ENCODE data around the gene KCTD11. TPM values are rescaled to one million over a fixed set of nuclear protein-coding genes. Genes with fewer than 3 reads are reported as not detected.
"Not testable (repeated sequence)": the region's sequence is repeated elsewhere in the genome, so short reads cannot be mapped to it uniquely, and the experiment has no call there.

Gene KCTD11
- total RNA-seq, 1 donor from 2014 or later, result 5.3 TPM

DNA sequence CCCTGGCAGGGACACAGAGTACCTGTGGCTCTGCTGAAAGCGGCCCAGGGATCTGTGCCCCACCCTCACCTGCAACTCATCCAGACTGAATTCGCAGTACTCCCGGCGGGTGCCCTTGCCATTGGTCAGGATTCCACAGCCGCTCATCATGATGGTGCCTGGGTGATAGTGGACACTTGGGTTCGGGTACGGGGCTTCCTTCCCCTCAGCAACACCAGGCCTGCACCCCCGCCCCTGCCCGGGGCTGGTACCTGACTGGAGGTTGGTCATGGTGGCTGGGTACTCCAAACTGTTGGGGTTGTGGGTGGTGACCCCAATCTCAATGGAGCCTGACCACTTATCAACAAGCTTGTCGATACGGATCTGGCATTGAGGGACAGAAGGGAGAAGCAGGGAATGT is 25.8 kb upstream of the KCTD11 start:
- peaks cover 28% of the 10 kb centered on the region for H3K4me1 Mint-ChIP-seq (ENCODE audit: low read depth)
- H3K27me3 Mint-ChIP-seq (ENCODE audit: insufficient read depth), result no peaks in the 10 kb centered on the region
- H3K36me3 Mint-ChIP-seq (ENCODE audit: low read depth), result peaks cover 15% of the 10 kb centered on the region
- H3K27ac Mint-ChIP-seq, result no peak overlapping the region
- peak overlapping the region; percentile 15 for H3K4me3 Mint-ChIP-seq
- DNase-seq (ENCODE audit: low spot score), result no peak
- no peaks in the 10 kb centered on the region for H3K9me3 Mint-ChIP-seq
- intact Hi-C loops (cut with micrococcal nuclease), result no loop called here

GRCh38 chr17:7327056-7327455 is 24.9 kb upstream of the KCTD11 start:
- H3K27ac Mint-ChIP-seq, result no peak overlapping the region
- intact Hi-C loops (cut with micrococcal nuclease), result no loop called here
- H3K4me3 Mint-ChIP-seq, result no peak overlapping the region
- peaks cover 29% of the 10 kb centered on the region for H3K4me1 Mint-ChIP-seq (ENCODE audit: low read depth)
- H3K36me3 Mint-ChIP-seq (ENCODE audit: low read depth), result peaks cover 7% of the 10 kb centered on the region
- no peaks in the 10 kb centered on the region for H3K27me3 Mint-ChIP-seq (ENCODE audit: insufficient read depth)
- no peak for DNase-seq (ENCODE audit: low spot score)
- no peaks in the 10 kb centered on the region for H3K9me3 Mint-ChIP-seq

DNA sequence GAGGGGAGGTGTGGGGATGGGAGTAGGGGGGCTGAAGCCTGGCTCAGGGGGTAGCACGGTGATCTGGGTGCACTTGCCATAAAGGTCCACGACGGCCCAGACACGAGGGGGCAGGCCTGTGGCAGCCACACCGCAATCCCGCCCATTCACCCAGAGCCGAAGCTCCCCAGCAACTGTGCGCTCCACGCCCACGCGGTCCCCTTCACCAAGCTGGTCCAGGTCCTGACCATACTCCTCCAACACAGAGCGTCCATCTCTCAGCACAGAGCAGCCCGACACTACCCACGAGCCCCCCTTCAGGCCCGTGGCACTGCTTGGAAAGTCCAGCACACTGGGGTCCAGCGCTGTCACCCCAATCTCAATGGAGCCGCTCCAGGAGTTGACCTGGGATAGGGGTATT is 24.5 kb upstream of the KCTD11 start:
- H3K36me3 Mint-ChIP-seq (ENCODE audit: low read depth), result peaks cover 3% of the 10 kb centered on the region
- no peak overlapping the region for H3K27ac Mint-ChIP-seq
- no peak for DNase-seq (ENCODE audit: low spot score)
- intact Hi-C loops (cut with micrococcal nuclease), result no loop called here
- H3K27me3 Mint-ChIP-seq (ENCODE audit: insufficient read depth), result no peaks in the 10 kb centered on the region
- H3K9me3 Mint-ChIP-seq, result no peaks in the 10 kb centered on the region
- H3K4me1 Mint-ChIP-seq (ENCODE audit: low read depth), result peaks cover 33% of the 10 kb centered on the region
- peak overlapping the region; percentile 57 for H3K4me3 Mint-ChIP-seq

- H3K4me1 Mint-ChIP-seq (ENCODE audit: low read depth), result peaks cover 38% of the 10 kb centered on the region
- H3K4me3 Mint-ChIP-seq, result peak overlapping the region; percentile 97
Observed at GRCh38 chr17:7328009-7328408, 24.0 kb upstream of the KCTD11 start.

GRCh38 chr17:7328840-7329373 is 23.1 kb upstream of the KCTD11 start, which contains the start of gene NEURL4:
NEURL4 (minus strand) TSS chr17:7329335; CDS start chr17:7329312, 23 bp downstream.
- Mint-ChIP-seq H3K27me3 (ENCODE audit: insufficient read depth) (no peaks in the 10 kb centered on the region), H3K4me3 (peak within 1 kb of the TSS; percentile 97), H3K9me3 (no peaks in the 10 kb centered on the region), H3K27ac (peak within 1 kb of the TSS; percentile 94), H3K36me3 (ENCODE audit: low read depth) (no peaks in the 10 kb centered on the region), H3K4me1 (ENCODE audit: low read depth) (peaks cover 38% of the 10 kb centered on the region)
- DNase-seq (ENCODE audit: low spot score), result no peak
- intact Hi-C loops (cut with micrococcal nuclease), result loop anchor here (1.0 to 2.0 kb wide), 10 partner anchors 8 to 357 kb away; partner anchors contain the start of genes EIF5A, GPS2, PLSCR3 and POLR2A

More at GRCh38 chr17:7328009-7328408, 24.0 kb upstream of the KCTD11 start:
- Mint-ChIP-seq H3K27me3 (ENCODE audit: insufficient read depth) (no peaks in the 10 kb centered on the region), H3K36me3 (ENCODE audit: low read depth) (peaks cover 3% of the 10 kb centered on the region), H3K27ac (peak overlapping the region; percentile 62), H3K9me3 (no peaks in the 10 kb centered on the region)
- no peak for DNase-seq (ENCODE audit: low spot score)
- intact Hi-C loops (cut with micrococcal nuclease), result loop anchor here (2.0 kb wide), 1 partner anchor 67 kb away; the partner anchor contains the start of gene PLSCR3

GRCh38 chr17:7329374-7329996 is 22.5 kb upstream of the KCTD11 start:
- H3K27ac Mint-ChIP-seq, result peak overlapping the region; percentile 94
- no peaks in the 10 kb centered on the region for H3K27me3 Mint-ChIP-seq (ENCODE audit: insufficient read depth)
- H3K9me3 Mint-ChIP-seq, result no peaks in the 10 kb centered on the region
- DNase-seq (ENCODE audit: low spot score), result peak; percentile 94
- H3K4me1 Mint-ChIP-seq (ENCODE audit: low read depth), result peaks cover 38% of the 10 kb centered on the region
- peak overlapping the region; percentile 93 for H3K4me3 Mint-ChIP-seq
- intact Hi-C loops (cut with micrococcal nuclease), result loop anchor here (1.0 to 2.0 kb wide), 10 partner anchors 8 to 357 kb away; partner anchors contain the start of genes EIF5A, GPS2, PLSCR3 and POLR2A
- no peaks in the 10 kb centered on the region for H3K36me3 Mint-ChIP-seq (ENCODE audit: low read depth)

DNA sequence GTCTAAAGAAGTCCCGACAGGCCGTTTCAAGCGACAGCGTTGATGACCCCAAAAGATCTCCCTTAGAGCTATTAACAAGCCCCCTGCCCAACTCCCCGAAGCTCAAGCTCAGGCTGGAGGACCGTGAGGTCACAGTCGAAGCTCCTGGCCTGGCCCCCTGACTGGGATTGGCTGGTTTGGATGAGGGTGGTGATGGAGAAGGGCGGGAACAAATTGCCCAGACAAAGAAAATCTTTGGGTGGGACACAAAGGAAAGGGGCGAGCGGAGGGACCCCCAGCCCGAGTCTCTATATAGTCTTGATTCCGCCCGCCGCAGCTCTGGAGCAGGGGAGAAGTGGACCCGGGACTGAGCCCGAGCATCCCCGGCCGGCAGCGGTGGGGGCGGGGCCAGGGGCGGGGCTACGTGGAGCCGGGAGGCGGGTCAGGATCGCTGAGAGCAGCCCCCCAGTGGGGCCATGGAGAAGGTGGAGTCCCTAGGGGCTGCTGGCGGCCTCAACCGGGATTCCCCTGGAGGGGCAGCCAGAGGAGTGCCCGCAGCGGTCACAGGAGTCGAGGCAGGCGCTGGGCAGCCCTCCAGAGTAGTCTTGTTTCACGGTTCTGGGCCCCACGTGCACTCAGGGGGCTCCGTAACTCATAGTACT is 21.8 kb upstream of the KCTD11 start:
- Mint-ChIP-seq H3K27ac (peak overlapping the region; percentile 94), H3K9me3 (no peaks in the 10 kb centered on the region), H3K36me3 (ENCODE audit: low read depth) (no peaks in the 10 kb centered on the region), H3K27me3 (ENCODE audit: insufficient read depth) (no peaks in the 10 kb centered on the region), H3K4me3 (peak overlapping the region; percentile 93), H3K4me1 (ENCODE audit: low read depth) (peaks cover 41% of the 10 kb centered on the region)
- peak; percentile 76 for DNase-seq (ENCODE audit: low spot score)
- intact Hi-C loops (cut with micrococcal nuclease), result loop anchor here (1.0 to 2.0 kb wide), 10 partner anchors 7 to 356 kb away; partner anchors contain the start of genes EIF5A, GPS2, PLSCR3 and POLR2A

GRCh38 chr17:7330638-7331015 is 21.3 kb upstream of the KCTD11 start:
- peak overlapping the region; percentile 40 for H3K27ac Mint-ChIP-seq

GRCh38 chr17:7332111-7332510 is 19.9 kb upstream of the KCTD11 start:
- Mint-ChIP-seq H3K27ac (peak overlapping the region; percentile 80), H3K4me1 (ENCODE audit: low read depth) (peaks cover 57% of the 10 kb centered on the region)
- intact Hi-C loops (cut with micrococcal nuclease), result no loop called here

More at GRCh38 chr17:7330638-7331015, 21.3 kb upstream of the KCTD11 start:
- Mint-ChIP-seq H3K27me3 (ENCODE audit: insufficient read depth) (no peaks in the 10 kb centered on the region), H3K36me3 (ENCODE audit: low read depth) (no peaks in the 10 kb centered on the region), H3K4me3 (peak overlapping the region; percentile 93), H3K9me3 (no peaks in the 10 kb centered on the region), H3K4me1 (ENCODE audit: low read depth) (peaks cover 46% of the 10 kb centered on the region)
- DNase-seq (ENCODE audit: low spot score), result no peak
- intact Hi-C loops (cut with micrococcal nuclease), result no loop called here

GRCh38 chr17:7332600-7333069 is 19.3 kb upstream of the KCTD11 start:
- H3K9me3 Mint-ChIP-seq; H3K36me3 Mint-ChIP-seq (ENCODE audit: low read depth); intact Hi-C loops (cut with micrococcal nuclease); H3K27me3 Mint-ChIP-seq (ENCODE audit: insufficient read depth): not testable (repeated sequence)
- H3K4me3 Mint-ChIP-seq, result peak overlapping the region; percentile 69
- H3K27ac Mint-ChIP-seq, result peak overlapping the region; percentile 80
- H3K4me1 Mint-ChIP-seq (ENCODE audit: low read depth), result peaks cover 61% of the 10 kb centered on the region
- DNase-seq (ENCODE audit: low spot score), result peak; percentile 33

More at GRCh38 chr17:7332111-7332510, 19.9 kb upstream of the KCTD11 start:
- H3K27me3 Mint-ChIP-seq (ENCODE audit: insufficient read depth), result no peaks in the 10 kb centered on the region
- H3K9me3 Mint-ChIP-seq, result no peaks in the 10 kb centered on the region
- H3K36me3 Mint-ChIP-seq (ENCODE audit: low read depth), result peaks cover 4% of the 10 kb centered on the region
- no peak for DNase-seq (ENCODE audit: low spot score)
- peak overlapping the region; percentile 69 for H3K4me3 Mint-ChIP-seq

DNA sequence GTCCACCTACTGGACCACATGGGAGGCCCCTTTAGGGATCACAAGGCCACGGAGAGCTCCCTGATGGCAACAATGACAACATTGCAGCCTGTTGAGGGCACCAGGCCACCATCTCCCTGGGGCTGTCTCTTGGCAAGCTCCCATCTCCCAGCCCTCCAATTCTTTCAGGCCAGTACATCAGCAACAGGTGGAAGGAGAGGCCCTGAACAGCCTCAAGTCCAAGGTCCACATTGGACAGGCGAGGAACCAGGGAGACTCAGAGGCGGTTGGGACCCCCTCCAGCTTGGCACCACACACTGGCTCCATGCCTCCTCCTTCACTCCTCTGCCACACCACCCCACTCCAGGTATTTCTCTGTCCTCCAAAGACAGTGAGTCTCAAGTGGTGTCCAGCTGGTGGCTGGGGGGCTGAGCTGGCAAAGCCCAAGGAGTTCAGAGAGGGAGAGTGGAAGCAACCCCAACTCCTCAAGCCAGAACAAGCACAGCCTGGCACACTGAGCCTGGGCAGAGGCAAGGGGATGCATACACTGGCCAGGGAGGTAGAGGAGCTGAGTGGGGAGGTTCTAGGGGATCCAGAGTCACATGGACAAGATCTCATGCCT is 16.9 kb upstream of the KCTD11 start:
- intact Hi-C loops (cut with micrococcal nuclease), result no loop called here

DNA sequence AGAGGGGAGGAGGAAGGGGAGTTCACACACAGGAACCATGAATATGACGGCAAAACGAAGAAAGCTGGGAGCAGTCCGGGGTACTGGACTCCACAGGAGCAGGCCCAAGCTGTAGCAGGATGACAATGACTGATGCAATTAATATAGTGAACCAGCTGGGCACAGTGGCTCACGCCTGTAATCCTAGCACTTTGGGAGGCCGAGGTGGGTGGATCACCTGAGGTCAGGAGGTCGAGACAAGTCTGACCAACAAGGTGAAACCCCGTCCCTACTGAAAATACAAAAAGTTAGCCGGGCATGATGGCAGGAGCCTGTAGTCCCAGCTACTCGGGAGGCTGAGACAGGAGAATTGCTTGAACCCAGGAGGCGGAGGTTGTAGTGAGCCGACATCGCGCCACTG is 16.2 kb upstream of the KCTD11 start:
- peak overlapping the region; percentile 93 for H3K27ac Mint-ChIP-seq
- H3K4me3 Mint-ChIP-seq, result peak overlapping the region; percentile 91
- not testable (repeated sequence) for H3K27me3 Mint-ChIP-seq (ENCODE audit: insufficient read depth); H3K9me3 Mint-ChIP-seq; DNase-seq (ENCODE audit: low spot score)
- H3K4me1 Mint-ChIP-seq (ENCODE audit: low read depth), result peaks cover 54% of the 10 kb centered on the region
- intact Hi-C loops (cut with micrococcal nuclease), result loop anchor here (2.0 kb wide), 2 partner anchors 15 to 55 kb away; partner anchors contain the start of gene SLC2A4
- peaks cover 17% of the 10 kb centered on the region for H3K36me3 Mint-ChIP-seq (ENCODE audit: low read depth)

More for the DNA sequence above, 16.9 kb upstream of the KCTD11 start:
- Mint-ChIP-seq H3K4me3 (peak overlapping the region; percentile 91), H3K27ac (peak overlapping the region; percentile 69), H3K4me1 (ENCODE audit: low read depth) (peaks cover 55% of the 10 kb centered on the region), H3K36me3 (ENCODE audit: low read depth) (peaks cover 15% of the 10 kb centered on the region), H3K27me3 (ENCODE audit: insufficient read depth) (no peaks in the 10 kb centered on the region), H3K9me3 (no peaks in the 10 kb centered on the region)
- DNase-seq (ENCODE audit: low spot score), result no peak

Data from activated T-helper 1 cell treated with anti-CD3 and anti-CD28 coated beads, Interleukin-12 subunit alpha, Interleukin-12 subunit beta, Interleukin-2, Interleukin-4 antibody, amounts not matched to agents 30 ng/mL and 10 ng/mL and 1 ng/mL, durations not matched to agents 14 hours and 24 hours and 36 hours (primary cell).